Ishikawa (cell line): ENCODE results near the gene ERF.

Experiments used
- CEBPB ChIP-seq: IDR thresholded peaks from 2 replicates; pipeline ENCODE4 v1.6.1; 2012
- CREB1 ChIP-seq: IDR thresholded peaks from 2 replicates; pipeline ENCODE4 v1.6.1; 2012; ENCODE audit warnings: low read depth
- EGR1 ChIP-seq: IDR thresholded peaks from 2 replicates; pipeline ENCODE4 v1.6.1; 2012
- EP300 ChIP-seq: IDR thresholded peaks from 2 replicates; pipeline ENCODE4 v1.6.1; 2012; ENCODE audit warnings: borderline replicate concordance
- FOXM1 ChIP-seq: IDR thresholded peaks from 2 replicates; pipeline ENCODE4 v1.6.1; 2012; ENCODE audit warnings: low read depth, borderline replicate concordance
- MAX ChIP-seq: IDR thresholded peaks from 2 replicates; pipeline ENCODE4 v1.6.1; 2012
- NFIC ChIP-seq: IDR thresholded peaks from 2 replicates; pipeline ENCODE4 v1.6.1; 2012
- RAD21 ChIP-seq: IDR thresholded peaks from 2 replicates; pipeline ENCODE4 v1.6.1; 2012; ENCODE audit warnings: low read depth
- REST ChIP-seq: IDR thresholded peaks from 2 replicates; pipeline ENCODE4 v1.6.1; 2012; ENCODE audit warnings: low read depth, mild to moderate bottlenecking
- TAF1 ChIP-seq: IDR thresholded peaks from 2 replicates; pipeline ENCODE4 v1.6.1; 2012; ENCODE audit warnings: low read depth, mild to moderate bottlenecking
- TCF12 ChIP-seq: IDR thresholded peaks from 2 replicates; pipeline ENCODE4 v1.6.1; 2012; ENCODE audit warnings: low read depth
- TEAD4 ChIP-seq: IDR thresholded peaks from 2 replicates; pipeline ENCODE4 v1.6.1; 2012
- USF1 ChIP-seq: IDR thresholded peaks from 2 replicates; pipeline ENCODE4 v1.6.1; 2012
- YY1 ChIP-seq: IDR thresholded peaks from 2 replicates; pipeline ENCODE4 v1.6.1; 2012; ENCODE audit warnings: low read depth
- ZBTB7A ChIP-seq: IDR thresholded peaks from 2 replicates; pipeline ENCODE4 v1.6.1; 2012; ENCODE audit warnings: low read depth

Gene ERF

GRCh38 chr19:42284066-42284501, 29.2 kb upstream of the ERF start:
- TF ChIP-seq USF1 (peak; percentile 48), TEAD4 (no peak), TAF1 (no peak), CREB1 (no peak), EGR1 (peak; percentile 33; the same call in 1 of the 2 replicates)

GRCh38 chr19:42283188-42284065, 28.5 kb upstream of the ERF start:
- TF ChIP-seq TAF1: no peak
- TF ChIP-seq YY1: no peak
- no peak for TF ChIP-seq TCF12
- TF ChIP-seq ZBTB7A: peak; percentile 70; the same call in 1 of the 2 replicates
- TF ChIP-seq RAD21: no peak
- TF ChIP-seq TEAD4: no peak
- peak; percentile 47; the same call in 1 of the 2 replicates for TF ChIP-seq MAX
- TF ChIP-seq USF1: no peak
- peak; percentile 71 for TF ChIP-seq NFIC
- TF ChIP-seq REST: no peak
- TF ChIP-seq CREB1: no peak
- TF ChIP-seq EP300: no peak; the same call in 1 of the 2 replicates
- TF ChIP-seq EGR1: no peak
- no peak for TF ChIP-seq CEBPB
- TF ChIP-seq FOXM1: no peak

- TF ChIP-seq RAD21: no peak
- 0 out of 2 replicates have a peak, but pooled peaks have one; percentile 5 for TF ChIP-seq MAX
- TF ChIP-seq TAF1: no peak
- no peak for TF ChIP-seq REST
- TF ChIP-seq NFIC: no peak
These were observed 27.9 kb upstream of the ERF start for GRCh38 chr19:42282819-42283187.

GRCh38 chr19:42281827-42282762, 27.2 kb upstream of the ERF start:
- TF ChIP-seq CEBPB: no peak
- TF ChIP-seq EP300: 0 out of 2 replicates have a peak, but pooled peaks have one; percentile 6
- peak; percentile 69; the same call in 1 of the 2 replicates for TF ChIP-seq ZBTB7A

- TF ChIP-seq TAF1: no peak
- TF ChIP-seq NFIC: peak; percentile 66; the same call in 1 of the 2 replicates
- TF ChIP-seq CREB1: no peak
- no peak; the same call in 1 of the 2 replicates for TF ChIP-seq ZBTB7A
- TF ChIP-seq EP300: peak; percentile 16; the same call in 1 of the 2 replicates
These were observed 26.4 kb upstream of the ERF start for GRCh38 chr19:42281146-42281826.
